B cell (primary cell): ENCODE measurements around the gene HOXC4. TPM values are rescaled to one million over a fixed set of nuclear protein-coding genes. Genes with fewer than 3 reads are reported as not detected.

Source experiments
- ATAC-seq: fragments of 200-7000 bp; cut with Tn5 transposase; one replicate; pipeline ENCODE4 v1.10.0; 2021; ENCODE audit warnings: low read depth, mild to moderate bottlenecking, moderate number of reproducible peaks, moderate library complexity
- CTCF ChIA-PET: fragments of 350-600 bp; sonication (Branson Sonifier 250); formaldehyde crosslinking; loops from one replicate; lab custom pipeline; 2021; ENCODE audit warnings: antibody characterized with exemption, inconsistent platforms; lab: Charles Lee
- POLR2A ChIA-PET: fragments of 350-600 bp; sonication (Branson Sonifier 250); formaldehyde crosslinking; loops from one replicate; lab custom pipeline; 2021; ENCODE audit warnings: antibody characterized with exemption; lab: Charles Lee
- DNase-seq: peaks from one replicate; pipeline ENCODE4 v3.0.0; 2013
- H2AFZ ChIP-seq: 2 replicates; pipeline ENCODE4 v1.6.1; 2012; ENCODE audit warnings: mild to moderate bottlenecking, low read depth, low read length; ENCODE audit not compliant: insufficient read depth, poor library complexity, severe bottlenecking
- H3K27ac ChIP-seq, 2 donors: 1 replicate in 1 of 2; 2 replicates in 1 of 2; pipeline ENCODE4 v1.5.1; 2012 to 2013; ENCODE audit warnings: low read length in 2 of 2, mild to moderate bottlenecking in 2 of 2, moderate library complexity in 1 of 2
- H3K27me3 ChIP-seq, 4 experiments: fragments of 200-600 bp in 1 of 4; sonication (generic) in 1 of 4; replicated peaks in 1 of 4; 1 replicate in 2 of 4; 2 replicates in 2 of 4; pipeline versions ENCODE4 v1.6.1 to v1.7.0; 2013 to 2016; ENCODE audit warnings: low read length in 3 of 4, mild to moderate bottlenecking in 2 of 4, mixed read lengths in 1 of 4, moderate library complexity in 1 of 4; ENCODE audit not compliant: insufficient read depth in 4 of 4, control insufficient read depth in 3 of 4; ENCODE audit errors: control extremely low read depth in 1 of 4
- H3K36me3 ChIP-seq, 2 experiments: replicated peaks in 1 of 2; 1 replicate in 1 of 2; 2 replicates in 1 of 2; pipeline versions ENCODE4 v1.6.1 to v1.7.1; 2013; ENCODE audit warnings: low read length in 1 of 2; ENCODE audit not compliant: insufficient read depth in 2 of 2, control insufficient read depth in 1 of 2; ENCODE audit errors: control extremely low read depth in 1 of 2, extremely low read depth in 1 of 2
- H3K4me1 ChIP-seq, 2 donors: fragments of 200-600 bp in 1 of 2; sonication (generic) in 1 of 2; 1 replicate in 1 of 2; 2 replicates in 1 of 2; pipeline versions ENCODE4 v1.5.1 to v1.6.1; 2013 to 2017; ENCODE audit warnings: low read length in 2 of 2; ENCODE audit not compliant: control insufficient read depth in 2 of 2, insufficient read depth in 2 of 2
- H3K4me2 ChIP-seq: replicated peaks from 2 replicates; pipeline ENCODE3; 2012; ENCODE audit warnings: mild to moderate bottlenecking, low read depth, low read length; ENCODE audit not compliant: poor library complexity, severe bottlenecking
- H3K4me3 ChIP-seq, 5 experiments: fragments of 200-600 bp in 1 of 5; sonication (generic) in 1 of 5; 1 replicate in 3 of 5; 2 replicates in 2 of 5; pipeline versions ENCODE4 v1.5.1 to v1.7.0; 2011 to 2016; ENCODE audit warnings: low read length in 4 of 5, mild to moderate bottlenecking in 4 of 5, low read depth in 2 of 5, control low read depth in 1 of 5, moderate library complexity in 1 of 5; ENCODE audit not compliant: insufficient read depth in 1 of 5; ENCODE audit errors: control extremely low read depth in 1 of 5, extremely low read depth in 1 of 5
- H3K79me2 ChIP-seq: fragments of 200-600 bp; sonication (generic); one replicate; pipeline ENCODE4 v1.6.0; 2016; ENCODE audit warnings: low read length; ENCODE audit not compliant: control insufficient read depth, insufficient read depth
- H3K9ac ChIP-seq: fragments of 200-600 bp; sonication (generic); 2 replicates; pipeline ENCODE4 v1.6.1; 2017; ENCODE audit warnings: mild to moderate bottlenecking, low read length, moderate library complexity
- H3K9me3 ChIP-seq, 3 donors: one replicate each; pipeline versions ENCODE4 v1.6.1 to v1.7.1; 2013; ENCODE audit warnings: low read length in 2 of 3; ENCODE audit not compliant: control insufficient read depth in 2 of 3, insufficient read depth in 1 of 3; ENCODE audit errors: control extremely low read depth in 1 of 3
- H4K20me1 ChIP-seq: 2 replicates; pipeline ENCODE4 v1.6.0; 2012; ENCODE audit warnings: mild to moderate bottlenecking, low read length; ENCODE audit not compliant: insufficient read depth, control insufficient read depth, poor library complexity, severe bottlenecking
- H3K27ac Mint-ChIP-seq: one replicate; pipeline ENCODE4 v1.8.0; 2021; ENCODE audit warnings: mixed read lengths
- H3K27me3 Mint-ChIP-seq: one replicate; pipeline ENCODE4 v1.8.0; 2021; ENCODE audit warnings: mixed read lengths
- H3K4me1 Mint-ChIP-seq: one replicate; pipeline ENCODE4 v1.8.0; 2021; ENCODE audit warnings: mixed read lengths
- H3K4me3 Mint-ChIP-seq: one replicate; pipeline ENCODE4 v1.8.0; 2021; ENCODE audit warnings: mixed read lengths
- H3K9me3 Mint-ChIP-seq: one replicate; pipeline ENCODE4 v1.8.0; 2022; ENCODE audit warnings: mixed read lengths; ENCODE audit not compliant: insufficient read depth
- EZH2 ChIP-seq: IDR thresholded peaks from 2 replicates; pipeline ENCODE4 v1.6.1; 2012; ENCODE audit warnings: borderline replicate concordance, low read depth, mild to moderate bottlenecking, moderate library complexity, low read length; ENCODE audit not compliant: insufficient read depth, poor library complexity, severe bottlenecking
- WGBS: methylation state at CpG from one replicate; pipeline ENCODE4 v1.1.5; 2013; ENCODE audit warnings: missing lambda C conversion rate; ENCODE audit not compliant: insufficient coverage; 5-methylcytosine and 5-hydroxymethylcytosine counted together
- intact Hi-C: fragments of 100-400 bp; cut with micrococcal nuclease; formaldehyde crosslinking; loops from one replicate; pipeline ENCODE4 v1.10.0; 2022
- polyA plus RNA-seq: library from polyadenylated mRNA; depleted of rRNA; stranded (reverse); fragments of >200 nt; gene quantifications from 2 replicates; pipeline ENCODE4 v1.2.3, GENCODE V29; 2012
- total RNA-seq, 2 donors: library from RNA; stranded (reverse); fragments of 120-200 nt in 1 of 2; gene quantifications; 1 replicate in 1 of 2; 2 replicates in 1 of 2; pipeline versions ENCODE4 v1.2.3 to v1.2.4, GENCODE V29; 2013 to 2022
- TF ChIP-seq, protein P1 (sequence below): fragments of 200-600 bp; IDR thresholded peaks from one replicate; pipeline ENCODE4 v1.8.0; 2022; ENCODE audit warnings: antibody characterized with exemption, mild to moderate bottlenecking

Gene HOXC4
- total and polyA plus RNA-seq, 2 donors (not counting 1 experiment from before 2014, with no cell fraction given): 4.3 to 6.5 TPM

DNA sequence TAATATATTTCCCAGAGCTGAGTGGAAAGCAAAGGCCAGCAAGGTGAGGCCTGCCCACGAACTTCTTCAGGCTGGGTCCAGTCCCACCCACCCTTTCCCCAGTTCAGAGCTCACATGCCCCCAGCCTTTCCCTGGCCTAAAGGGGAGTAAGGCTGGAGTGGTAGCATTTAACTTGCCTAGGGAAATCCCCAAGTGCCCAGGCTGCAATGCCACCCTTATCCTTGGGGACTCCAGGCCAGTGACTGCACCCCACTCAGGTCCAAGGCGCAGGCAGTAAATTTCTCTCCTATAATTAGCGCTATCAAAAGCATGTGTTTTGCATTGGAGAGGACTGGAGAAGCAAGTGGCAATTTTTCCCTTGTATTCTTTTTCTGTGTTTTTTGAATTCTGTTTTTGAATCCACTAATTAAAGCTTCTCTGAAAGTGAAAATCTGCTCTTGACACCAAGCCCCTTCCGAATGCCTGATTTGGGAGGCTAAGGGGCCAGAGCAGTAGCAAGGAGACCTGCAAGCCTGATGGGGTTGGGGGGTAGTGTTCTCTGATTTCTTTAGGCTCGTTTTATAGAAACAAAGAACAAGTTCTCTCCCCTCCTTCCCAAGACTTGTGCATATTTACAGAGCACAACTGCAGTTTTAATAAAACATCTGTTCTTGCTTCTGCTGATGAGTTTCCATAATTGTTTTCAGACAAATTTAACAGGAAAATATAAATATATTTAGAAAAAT lies 28.9 kb upstream of the HOXC4 start:
- Mint-ChIP-seq H3K4me3 (no peak overlapping the region), H3K9me3 (no peaks in the 10 kb centered on the region), H3K27ac (no peak overlapping the region), H3K27me3 (peaks cover 72% of the 10 kb centered on the region), H3K4me1 (peaks cover 16% of the 10 kb centered on the region)
- WGBS: no CpG with 5 or more reads among the region's 5 CpGs
- Histone ChIP-seq H3K27ac (no peak overlapping the region), H3K4me1 (peaks cover 0 to 26% of the 10 kb centered on the region in 2 donors), H3K9ac (no peak overlapping the region), H3K9me3 (peaks cover 0 to 13% (median 0%) of the 10 kb centered on the region in 3 donors), H3K4me2 (no peak overlapping the region), H3K36me3 (no peaks in the 10 kb centered on the region), H4K20me1 (no peaks in the 10 kb centered on the region), H3K27me3 (peaks cover 0 to 93% (median 78%) of the 10 kb centered on the region in 4 experiments), H3K4me3 (no peak overlapping the region), H3K79me2 (no peaks in the 10 kb centered on the region), H2AFZ (no peak overlapping the region)
- intact Hi-C loops: no loop called here
- ChIA-PET CTCF (interaction anchor here (0.7 to 2.7 kb wide), 5 partner anchors 8 to 369 kb away, joined by 3 to 22 read pairs (median 5); partner anchors contain the start of gene HOXC5), POLR2A (interaction anchor here (0.6 kb wide), 1 partner anchor 185 kb away, joined by 5 read pairs; no protein-coding TSS in a partner anchor)
- TF ChIP-seq, protein P1, sequence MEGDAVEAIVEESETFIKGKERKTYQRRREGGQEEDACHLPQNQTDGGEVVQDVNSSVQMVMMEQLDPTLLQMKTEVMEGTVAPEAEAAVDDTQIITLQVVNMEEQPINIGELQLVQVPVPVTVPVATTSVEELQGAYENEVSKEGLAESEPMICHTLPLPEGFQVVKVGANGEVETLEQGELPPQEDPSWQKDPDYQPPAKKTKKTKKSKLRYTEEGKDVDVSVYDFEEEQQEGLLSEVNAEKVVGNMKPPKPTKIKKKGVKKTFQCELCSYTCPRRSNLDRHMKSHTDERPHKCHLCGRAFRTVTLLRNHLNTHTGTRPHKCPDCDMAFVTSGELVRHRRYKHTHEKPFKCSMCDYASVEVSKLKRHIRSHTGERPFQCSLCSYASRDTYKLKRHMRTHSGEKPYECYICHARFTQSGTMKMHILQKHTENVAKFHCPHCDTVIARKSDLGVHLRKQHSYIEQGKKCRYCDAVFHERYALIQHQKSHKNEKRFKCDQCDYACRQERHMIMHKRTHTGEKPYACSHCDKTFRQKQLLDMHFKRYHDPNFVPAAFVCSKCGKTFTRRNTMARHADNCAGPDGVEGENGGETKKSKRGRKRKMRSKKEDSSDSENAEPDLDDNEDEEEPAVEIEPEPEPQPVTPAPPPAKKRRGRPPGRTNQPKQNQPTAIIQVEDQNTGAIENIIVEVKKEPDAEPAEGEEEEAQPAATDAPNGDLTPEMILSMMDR: no peak
- no peak for TF ChIP-seq EZH2
- DNase-seq (no peak), ATAC-seq (no peak)
